Heart right ventricle (tissue), 16 donors: Measurements from ENCODE around the gene EIF5. TPM values are rescaled to one million over a fixed set of nuclear protein-coding genes. Genes with fewer than 3 reads are reported as not detected.

Experiments used
- ATAC-seq, 8 donors: fragments of 200-7000 bp; cut with Tn5 transposase; one replicate each; pipeline ENCODE4 v1.9.1; 2020; ENCODE audit warnings: mild to moderate bottlenecking in 8 of 8, moderate library complexity in 8 of 8, moderate number of reproducible peaks in 1 of 8
- DNase-seq, 2 donors: peaks; one replicate each; pipeline ENCODE4 v3.0.0-alpha.2; 2020
- H3K27ac ChIP-seq, 10 donors: fragments of 200-600 bp; sonication (generic) in 2 of 10; one replicate each; pipeline versions ENCODE4 v1.5.0 to v1.8.0; 2020 to 2022; ENCODE audit warnings: mild to moderate bottlenecking in 3 of 10
- H3K27me3 ChIP-seq, 7 donors: fragments of 200-600 bp; one replicate each; pipeline ENCODE4 v1.8.0; 2021 to 2022; ENCODE audit warnings: mild to moderate bottlenecking in 2 of 7
- H3K36me3 ChIP-seq, 9 donors: fragments of 200-600 bp; sonication (generic) in 1 of 9; one replicate each; pipeline versions ENCODE4 v1.5.0 to v1.8.0; 2020 to 2022; ENCODE audit warnings: mild to moderate bottlenecking in 2 of 9
- H3K4me1 ChIP-seq, 9 donors: fragments of 200-600 bp; sonication (generic) in 1 of 9; one replicate each; pipeline versions ENCODE4 v1.5.0 to v1.8.0; 2020 to 2022; ENCODE audit warnings: mild to moderate bottlenecking in 4 of 9
- H3K4me3 ChIP-seq, 10 donors: fragments of 200-600 bp; sonication (generic) in 2 of 10; one replicate each; pipeline versions ENCODE4 v1.5.0 to v1.8.0; 2020 to 2022; ENCODE audit warnings: mild to moderate bottlenecking in 7 of 10, moderate library complexity in 2 of 10
- H3K9me3 ChIP-seq, 11 donors: fragments of 200-600 bp in 10 of 11; sonication (generic) in 2 of 11; one replicate each; pipeline versions ENCODE4 v1.5.0 to v1.8.0; 2013 to 2022; ENCODE audit warnings: mild to moderate bottlenecking in 2 of 11, control low read depth in 1 of 11, moderate library complexity in 1 of 11
- CTCF ChIP-seq, 9 donors: fragments of 200-600 bp; sonication (generic) in 2 of 9; IDR thresholded peaks; one replicate each; pipeline versions ENCODE4 v1.5.0 to v1.8.0; 2021 to 2022; ENCODE audit warnings: antibody characterized with exemption in 9 of 9, mild to moderate bottlenecking in 5 of 9, moderate library complexity in 1 of 9
- WGBS, 2 donors: extraction: QIAGEN DNeasy Blood & Tissue Kit; methylation state at CpG; one replicate each; pipeline ENCODE4 v1.1.7; 2013; ENCODE audit warnings: inconsistent platforms in 1 of 2; 5-methylcytosine and 5-hydroxymethylcytosine counted together
- intact Hi-C, 10 donors: fragments of 100-400 bp; cut with DNase I; formaldehyde crosslinking; loops; one replicate each; pipeline versions ENCODE4 v1.11.1 to v1.14.2; 2022
- polyA plus RNA-seq, 2 donors: library from polyadenylated mRNA; stranded (reverse); fragments of 200-250 nt; gene quantifications; one replicate each; pipeline ENCODE4 v1.2.3, GENCODE V29; 2013
- total RNA-seq, 10 donors: library from RNA; stranded (reverse); fragmentation: NEBNext Ultra II Directional in 3 of 10; extraction: Animal tissue kit (Norgen Biotek cat#: 25700) in 3 of 10; gene quantifications; one replicate each; pipeline versions ENCODE4 v1.2.1 to v1.2.4, GENCODE V29; 2021 to 2023
- donor health status: Arrhythmogenic right ventricular cardiomyopathy.
- donor health status: ischemic (EF 13 %, LVEDD 7.1; RV severe dilation, severe dysfunction).
- donor health status: healthy with polysubstance abuse.
- donor health status: DM: no; HTN: yes; CAD: no.
- donor health status: DM: no; HTN: no; CAD: no.
- donor health status: ischemic (EF 25% LVEDD 6.9; RV normal size, moderate dysfunction).
- donor health status: ischemic (EF 25% LVEDD 5.7; RV mildly dilated, moderate dysfunction).
- donor health status: healthy.
- donor health status: DM: yes; HTN: yes; CAD: no.
- donor health status: Ischemic cardiomyopathy.
- donor health status: ischemic (EF 35%, LVEDD 5.7; RV mildly dilated, moderate dysfunction).
- donor health status: nonischemic (EF 11% LVEDD 7.7; RV severe dilation, severe dysfunction).
- donor health status: DM: yes; HTN: yes; CAD: no.
- donor health status: PGD.
- donor health status: ischemic (EF 29% LVEDD 5.4; RV normal size, mild dysfunction).
- donor health status: nonischemic (EF 23%, LVEDD 6.1; RV moderate dilation, normal function).

The EIF5 gene
- total and polyA plus RNA-seq, 12 donors, result 56.7 to 323 (median 230) TPM

DNA sequence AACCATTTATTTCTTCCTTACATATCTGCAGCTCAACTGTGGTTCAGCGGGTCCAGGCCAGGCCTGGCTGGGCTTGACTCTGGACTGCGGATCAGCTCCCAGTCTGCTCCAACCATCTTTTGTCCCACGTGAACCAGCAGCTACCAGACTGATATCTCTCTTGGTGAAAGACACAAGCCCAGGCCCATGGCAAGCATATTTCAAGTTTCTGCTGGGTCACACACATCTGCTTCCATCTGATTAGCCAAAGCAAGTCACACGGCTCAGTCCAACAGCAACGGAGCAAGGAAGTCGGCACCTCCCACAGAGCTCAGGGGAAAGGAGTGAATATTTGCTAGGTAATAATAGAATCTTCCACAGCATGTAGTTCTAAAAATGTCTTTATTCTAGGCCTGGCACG lies 26.5 kb downstream of the EIF5 start:
- H3K9me3 ChIP-seq, result peaks cover 0 to 22% (median 8%) of the 10 kb centered on the region in 11 donors
- no peak overlapping the region for H3K4me3 ChIP-seq
- TF ChIP-seq CTCF (IDR thresholded peaks at IDR 0.05), result no peak
- peaks cover 0 to 17% (median 0%) of the 10 kb centered on the region in 9 donors for H3K4me1 ChIP-seq
- H3K36me3 ChIP-seq, result no peaks in the 10 kb centered on the region
- H3K27ac ChIP-seq, result no peak overlapping the region
- 75 to 76% methylated on average over 7 of the region's 7 CpGs for WGBS, 2 donors
- intact Hi-C loops, result no loop called here
- DNase-seq (no peak), ATAC-seq (no peak)
- H3K27me3 ChIP-seq, result no peaks in the 10 kb centered on the region

GRCh38 chr14:103361867-103362266 lies 27.8 kb downstream of the EIF5 start:
- DNase-seq (no peak), ATAC-seq (peak in 1 of 8 donors; percentile 71)
- intact Hi-C loops, result no loop called here
- peaks cover 0 to 9% (median 0%) of the 10 kb centered on the region in 9 donors for H3K4me1 ChIP-seq
- H3K36me3 ChIP-seq, result no peaks in the 10 kb centered on the region
- TF ChIP-seq CTCF (IDR thresholded peaks at IDR 0.05), result no peak
- no peak overlapping the region for H3K27ac ChIP-seq
- H3K9me3 ChIP-seq, result peaks cover 0 to 22% (median 8%) of the 10 kb centered on the region in 11 donors
- no peak overlapping the region for H3K4me3 ChIP-seq
- WGBS, 2 donors, result 74 to 89% methylated on average over 5 of the region's 5 CpGs
- no peaks in the 10 kb centered on the region for H3K27me3 ChIP-seq

DNA sequence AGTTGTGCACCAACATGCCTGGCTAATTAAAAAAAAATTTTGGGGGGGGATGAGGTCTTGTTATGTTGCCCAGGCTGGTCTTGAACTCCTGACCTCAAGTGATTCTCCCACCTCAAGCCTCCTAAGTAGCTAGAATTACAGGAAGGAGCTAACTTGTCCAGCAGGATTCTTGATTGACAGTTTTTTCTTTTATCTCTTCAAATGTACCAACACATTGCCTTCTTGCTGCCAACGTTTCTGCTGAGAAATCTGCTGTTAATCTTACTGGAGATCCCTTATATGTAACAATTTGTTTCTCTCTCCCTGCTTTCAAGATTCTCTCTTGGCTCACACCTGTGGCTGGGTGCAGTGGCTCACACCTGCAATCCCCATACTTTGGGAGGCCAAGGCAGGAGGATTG lies 28.7 kb downstream of the EIF5 start:
- DNase-seq (no peak), ATAC-seq (no peak)
- no peak overlapping the region for H3K4me3 ChIP-seq
- H3K9me3 ChIP-seq, result peaks cover 0 to 22% (median 8%) of the 10 kb centered on the region in 11 donors
- no peak for TF ChIP-seq CTCF (IDR thresholded peaks at IDR 0.05)
- H3K27me3 ChIP-seq, result no peaks in the 10 kb centered on the region
- no peak overlapping the region for H3K27ac ChIP-seq
- 63 to 73% methylated on average over 1 of the region's 1 CpG for WGBS, 2 donors
- H3K4me1 ChIP-seq, result peaks cover 0 to 9% (median 0%) of the 10 kb centered on the region in 9 donors
- no peaks in the 10 kb centered on the region for H3K36me3 ChIP-seq
- intact Hi-C loops, result no loop called here

- Histone ChIP-seq H3K9me3 (peaks cover 0 to 22% (median 8%) of the 10 kb centered on the region in 11 donors), H3K36me3 (no peaks in the 10 kb centered on the region), H3K27ac (no peak overlapping the region), H3K27me3 (no peaks in the 10 kb centered on the region), H3K4me3 (no peak overlapping the region), H3K4me1 (peaks cover 0 to 4% (median 0%) of the 10 kb centered on the region in 9 donors)
- intact Hi-C loops, result no loop called here
- no peak for TF ChIP-seq CTCF (IDR thresholded peaks at IDR 0.05)
- 85 to 86% methylated on average over 6 of the region's 6 CpGs for WGBS, 2 donors
- ATAC-seq (no peak), DNase-seq (no peak)
Observed at GRCh38 chr14:103366741-103367140, 32.7 kb downstream of the EIF5 start.
